Epithelial cell of proximal tubule (primary cell): ENCODE measurements around the gene RFPL1. TPM values are rescaled to one million over a fixed set of nuclear protein-coding genes. Genes with fewer than 3 reads are reported as not detected.

ENCODE experiments used
- DNase-seq: peaks from one replicate; pipeline ENCODE4 v3.0.0-alpha.2; 2011; ENCODE audit warnings: low read depth
- H3K4me3 ChIP-seq: 2 replicates; pipeline ENCODE4 v1.5.1; 2011; ENCODE audit warnings: low read depth, mild to moderate bottlenecking, low read length
- total RNA-seq: library from RNA; depleted of rRNA; stranded (reverse); fragments of >200 nt; gene quantifications from 2 replicates; pipeline ENCODE4 v1.2.3, GENCODE V29; 2015
- TF ChIP-seq, protein P1 (sequence below): conservative IDR thresholded peaks from 2 replicates; pipeline ENCODE4 v1.5.1; 2012; ENCODE audit warnings: low read depth, mild to moderate bottlenecking, low read length

RFPL1 gene
- total RNA-seq, 1 donor from 2014 or later: not detected

DNA sequence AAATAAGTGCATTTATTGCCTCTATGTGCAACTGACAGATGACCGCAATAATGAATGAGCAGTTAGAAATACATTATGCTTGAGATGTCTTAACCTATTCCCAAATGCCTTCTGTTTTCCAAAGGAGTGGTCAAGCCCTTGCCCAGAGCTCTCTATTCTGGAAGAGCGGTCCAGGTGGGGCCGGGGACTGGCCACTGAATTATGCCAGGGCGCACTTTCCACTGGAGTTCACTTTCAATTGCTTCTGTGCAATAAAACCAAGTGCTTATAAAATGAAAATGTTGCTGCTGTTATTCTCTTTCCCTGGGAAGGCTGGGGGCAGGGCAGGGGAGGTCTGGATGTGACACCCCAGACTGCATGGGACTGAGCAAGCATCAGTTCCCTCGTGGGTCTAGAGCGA, 52.6 kb downstream of the RFPL1 start:
- no peak overlapping the region for H3K4me3 ChIP-seq
- DNase-seq: no peak
- TF ChIP-seq, protein P1, sequence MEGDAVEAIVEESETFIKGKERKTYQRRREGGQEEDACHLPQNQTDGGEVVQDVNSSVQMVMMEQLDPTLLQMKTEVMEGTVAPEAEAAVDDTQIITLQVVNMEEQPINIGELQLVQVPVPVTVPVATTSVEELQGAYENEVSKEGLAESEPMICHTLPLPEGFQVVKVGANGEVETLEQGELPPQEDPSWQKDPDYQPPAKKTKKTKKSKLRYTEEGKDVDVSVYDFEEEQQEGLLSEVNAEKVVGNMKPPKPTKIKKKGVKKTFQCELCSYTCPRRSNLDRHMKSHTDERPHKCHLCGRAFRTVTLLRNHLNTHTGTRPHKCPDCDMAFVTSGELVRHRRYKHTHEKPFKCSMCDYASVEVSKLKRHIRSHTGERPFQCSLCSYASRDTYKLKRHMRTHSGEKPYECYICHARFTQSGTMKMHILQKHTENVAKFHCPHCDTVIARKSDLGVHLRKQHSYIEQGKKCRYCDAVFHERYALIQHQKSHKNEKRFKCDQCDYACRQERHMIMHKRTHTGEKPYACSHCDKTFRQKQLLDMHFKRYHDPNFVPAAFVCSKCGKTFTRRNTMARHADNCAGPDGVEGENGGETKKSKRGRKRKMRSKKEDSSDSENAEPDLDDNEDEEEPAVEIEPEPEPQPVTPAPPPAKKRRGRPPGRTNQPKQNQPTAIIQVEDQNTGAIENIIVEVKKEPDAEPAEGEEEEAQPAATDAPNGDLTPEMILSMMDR: no peak

Other genes with a start within 250 kb of the RFPL1 start
- 0.17 and 0.22 TPM in 2 replicates for gene EMID1, start 232.7 kb upstream of the RFPL1 start, total RNA-seq
- 28.2 and 36.0 TPM in 2 replicates for gene RHBDD3, start 170.6 kb upstream of the RFPL1 start, total RNA-seq
- 211 and 328 TPM in 2 replicates for gene EWSR1, start 170.3 kb upstream of the RFPL1 start, total RNA-seq
- 31.4 and 34.9 TPM in 2 replicates for gene GAS2L1, start 131.9 kb upstream of the RFPL1 start, total RNA-seq
- 0.12 TPM in 1 of 2 replicates, not detected in the other for gene RASL10A, start 122.9 kb upstream of the RFPL1 start, total RNA-seq
- gene AP1B1, start 50.0 kb upstream of the RFPL1 start, total RNA-seq: 50.3 and 79.7 TPM in 2 replicates
- gene NEFH, start 41.6 kb downstream of the RFPL1 start, total RNA-seq: 2.3 and 3.4 TPM in 2 replicates
- 40.1 and 48.5 TPM in 2 replicates for gene THOC5, start 115.2 kb downstream of the RFPL1 start, total RNA-seq
- 67.2 and 72.3 TPM in 2 replicates for gene NIPSNAP1, start 142.5 kb downstream of the RFPL1 start, total RNA-seq
- 140 and 153 TPM in 2 replicates for gene NF2, start 165.1 kb downstream of the RFPL1 start, total RNA-seq